Activated CD4-positive, alpha-beta T cell treated with anti-CD3 and anti-CD28 coated beads, Interleukin-2, amount 10 ng/mL, durations not matched to agents 7 days and 5 days (primary cell): ENCODE measurements around the gene GRIPAP1. TPM values are rescaled to one million over a fixed set of nuclear protein-coding genes. Genes with fewer than 3 reads are reported as not detected.

Experiments
- CTCF ChIA-PET: fragments of 350-600 bp; sonication (Branson Sonifier 250); formaldehyde crosslinking; loops from one replicate; lab custom pipeline; 2021; ENCODE audit warnings: antibody characterized with exemption; lab: Charles Lee
- POLR2A ChIA-PET: fragments of 350-600 bp; sonication (Branson Sonifier 250); formaldehyde crosslinking; loops from one replicate; lab custom pipeline; 2021; ENCODE audit warnings: antibody characterized with exemption; lab: Charles Lee
- DNase-seq: peaks from one replicate; pipeline ENCODE4 v3.0.0-alpha.2; 2020
- H3K27ac Mint-ChIP-seq: one replicate; pipeline ENCODE4 v1.8.0; 2021; ENCODE audit warnings: mild to moderate bottlenecking, moderate library complexity, mixed read lengths
- H3K27me3 Mint-ChIP-seq: one replicate; pipeline ENCODE4 v1.8.0; 2021; ENCODE audit warnings: mixed read lengths
- H3K36me3 Mint-ChIP-seq: one replicate; pipeline ENCODE4 v1.8.0; 2021; ENCODE audit warnings: low read depth, mixed read lengths
- H3K4me1 Mint-ChIP-seq: one replicate; pipeline ENCODE4 v1.8.0; 2021; ENCODE audit warnings: mixed read lengths
- H3K4me3 Mint-ChIP-seq: one replicate; pipeline ENCODE4 v1.8.0; 2021; ENCODE audit warnings: mild to moderate bottlenecking, moderate library complexity, mixed read lengths
- H3K9me3 Mint-ChIP-seq: one replicate; pipeline ENCODE4 v1.8.0; 2021; ENCODE audit warnings: mixed read lengths
- total RNA-seq, 2 experiments: library from RNA; stranded (reverse); gene quantifications; one replicate each; pipeline ENCODE4 v1.2.3, GENCODE V29; 2021

Gene GRIPAP1
- total RNA-seq, 2 experiments from 2014 or later, result 73.2 to 91.2 TPM

- ChIA-PET CTCF (interaction anchor here (0.7 to 2.3 kb wide), 3 partner anchors 10 to 19 kb away, joined by 3 to 8 read pairs (median 6); no protein-coding TSS in a partner anchor), POLR2A (no interaction called here)
- H3K27ac Mint-ChIP-seq, result no peak overlapping the region
Observed at GRCh38 chrX:48927123-48927522, 74.9 kb downstream of the GRIPAP1 start.

GRCh38 chrX:48924270-48924669 is 77.8 kb downstream of the GRIPAP1 start:
- Mint-ChIP-seq H3K36me3 (peaks cover 28% of the 10 kb centered on the region), H3K27me3 (no peaks in the 10 kb centered on the region), H3K27ac (peak overlapping the region; percentile 80), H3K9me3 (no peaks in the 10 kb centered on the region), H3K4me3 (no peak overlapping the region), H3K4me1 (peaks cover 52% of the 10 kb centered on the region)
- DNase-seq, result no peak
- CTCF ChIA-PET, result interaction anchor here (1.4 kb wide), 1 partner anchor 22 kb away, joined by 3 read pairs; no protein-coding TSS in a partner anchor
- POLR2A ChIA-PET, result no interaction called here

More at GRCh38 chrX:48927123-48927522, 74.9 kb downstream of the GRIPAP1 start:
- H3K27me3 Mint-ChIP-seq, result no peaks in the 10 kb centered on the region
- no peak overlapping the region for H3K4me3 Mint-ChIP-seq
- H3K4me1 Mint-ChIP-seq, result peaks cover 29% of the 10 kb centered on the region
- peaks cover 32% of the 10 kb centered on the region for H3K36me3 Mint-ChIP-seq
- no peaks in the 10 kb centered on the region for H3K9me3 Mint-ChIP-seq
- no peak for DNase-seq

GRCh38 chrX:48923771-48924170 is 78.3 kb downstream of the GRIPAP1 start:
- Mint-ChIP-seq H3K9me3 (no peaks in the 10 kb centered on the region), H3K27ac (peak overlapping the region; percentile 80), H3K4me1 (peaks cover 52% of the 10 kb centered on the region), H3K36me3 (peaks cover 28% of the 10 kb centered on the region), H3K4me3 (no peak overlapping the region), H3K27me3 (no peaks in the 10 kb centered on the region)
- no peak for DNase-seq
- ChIA-PET POLR2A (no interaction called here), CTCF (interaction anchor here (0.6 to 1.4 kb wide), 2 partner anchors 22 to 340 kb away, joined by 3 read pairs; no protein-coding TSS in a partner anchor)

Other genes with a start within 250 kb of the GRIPAP1 start
- gene GLOD5, start 240.5 kb downstream of the GRIPAP1 start, total RNA-seq, result not detected
- gene GATA1, start 215.7 kb downstream of the GRIPAP1 start, total RNA-seq, result not detected
- 100 to 1,000 TPM in 1 of 2 experiments, 10 to 100 TPM in 1; 94.3 to 102 TPM for gene HDAC6, start 200.2 kb downstream of the GRIPAP1 start, total RNA-seq
- not detected for gene ERAS, start 175.8 kb downstream of the GRIPAP1 start, total RNA-seq
- gene PCSK1N, start 166.7 kb downstream of the GRIPAP1 start, total RNA-seq, result under 1 TPM; 0.33 to 0.40 TPM
- 10 to 100 TPM; 39.9 to 45.8 TPM for gene TIMM17B, start 104.5 kb downstream of the GRIPAP1 start, total RNA-seq
- gene PQBP1, start 104.3 kb downstream of the GRIPAP1 start, total RNA-seq, result 10 to 100 TPM; 69.4 to 77.6 TPM
- gene SLC35A2, start 90.6 kb downstream of the GRIPAP1 start, total RNA-seq, result 10 to 100 TPM; 14.0 to 16.8 TPM
- 100 to 1,000 TPM; 152 to 154 TPM for gene PIM2, start 83.2 kb downstream of the GRIPAP1 start, total RNA-seq
- gene OTUD5, start 44.7 kb downstream of the GRIPAP1 start, total RNA-seq, result 10 to 100 TPM; 49.0 to 54.1 TPM
- 1 to 10 TPM; 2.9 to 3.6 TPM for gene KCND1, start 30.4 kb downstream of the GRIPAP1 start, total RNA-seq
- gene TFE3, start 41.1 kb upstream of the GRIPAP1 start, total RNA-seq, result 10 to 100 TPM; 25.7 to 26.8 TPM
- 1 to 10 TPM; 5.5 to 5.9 TPM for gene CCDC120, start 56.7 kb upstream of the GRIPAP1 start, total RNA-seq
- 10 to 100 TPM; 24.7 to 27.1 TPM for gene PRAF2, start 71.7 kb upstream of the GRIPAP1 start, total RNA-seq
- gene WDR45, start 77.6 kb upstream of the GRIPAP1 start, total RNA-seq, result 10 to 100 TPM; 44.0 to 48.6 TPM
- 10 to 100 TPM; 29.2 to 33.2 TPM for gene GPKOW, start 121.5 kb upstream of the GRIPAP1 start, total RNA-seq
- 1 to 10 TPM; 1.9 to 2.8 TPM for gene MAGIX, start 160.5 kb upstream of the GRIPAP1 start, total RNA-seq
- gene PLP2, start 169.6 kb upstream of the GRIPAP1 start, total RNA-seq, result 100 to 1,000 TPM; 245 to 270 TPM
- 10 to 100 TPM; 13.7 to 17.6 TPM for gene PRICKLE3, start 184.1 kb upstream of the GRIPAP1 start, total RNA-seq
- 1 to 10 TPM; 2.5 to 2.7 TPM for gene SYP, start 197.9 kb upstream of the GRIPAP1 start, total RNA-seq
- under 1 TPM; 0.12 to 0.33 TPM for gene CACNA1F, start 231.1 kb upstream of the GRIPAP1 start, total RNA-seq
- 10 to 100 TPM; 25.4 to 28.3 TPM for gene CCDC22, start 233.2 kb upstream of the GRIPAP1 start, total RNA-seq